Measurements from ENCODE around the gene TRPM3.

The TRPM3 gene

DNA sequence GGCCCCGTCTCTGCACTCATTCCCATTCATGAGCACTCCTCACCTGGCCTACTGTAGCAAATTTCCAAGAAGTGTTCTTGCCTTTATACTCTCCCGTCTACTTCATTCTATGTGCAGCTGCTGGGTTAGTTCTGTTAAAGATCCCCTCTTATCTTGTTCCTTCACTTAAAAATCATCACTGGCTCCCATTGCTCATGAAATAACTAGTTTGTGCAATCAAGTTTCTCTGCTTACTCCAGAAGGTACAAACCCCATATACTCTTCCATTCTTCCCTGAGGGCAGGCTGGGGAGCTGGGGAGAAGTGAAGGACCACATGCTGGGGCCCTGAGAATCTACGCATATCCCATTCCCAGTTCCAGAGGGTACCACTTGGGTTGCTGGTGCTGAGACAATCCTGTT, 622.6 kb downstream of the TRPM3 start:
- Histone ChIP-seq H3K27ac (ENCODE audit: low read length) (no peak overlapping the region), H3K79me2 (ENCODE audit: low read length) (no peaks in the 10 kb centered on the region), H3K4me2 (ENCODE audit: low read length) (no peak overlapping the region), H3K9ac (ENCODE audit: low read length) (no peak overlapping the region), H3K4me1 (ENCODE audit: low read length) (no peaks in the 10 kb centered on the region; the same call in 1 of the 2 replicates), H3K9me3 (ENCODE audit: insufficient read depth, low read length) (no peaks in the 10 kb centered on the region), H2AFZ (ENCODE audit: low read depth, low read length) (no peak overlapping the region), H3K4me3 (ENCODE audit: low read length) (no peak overlapping the region), H3K36me3 (replicated peaks; ENCODE audit: low read depth, low read length) (no peaks in the 10 kb centered on the region), H4K20me1 (ENCODE audit: insufficient read depth, low read length) (no peaks in the 10 kb centered on the region), H3K27me3 (ENCODE audit: low read depth, low read length) (peaks cover 5% of the 10 kb centered on the region; the same call in 1 of the 2 replicates)
- TF ChIP-seq, protein P1, sequence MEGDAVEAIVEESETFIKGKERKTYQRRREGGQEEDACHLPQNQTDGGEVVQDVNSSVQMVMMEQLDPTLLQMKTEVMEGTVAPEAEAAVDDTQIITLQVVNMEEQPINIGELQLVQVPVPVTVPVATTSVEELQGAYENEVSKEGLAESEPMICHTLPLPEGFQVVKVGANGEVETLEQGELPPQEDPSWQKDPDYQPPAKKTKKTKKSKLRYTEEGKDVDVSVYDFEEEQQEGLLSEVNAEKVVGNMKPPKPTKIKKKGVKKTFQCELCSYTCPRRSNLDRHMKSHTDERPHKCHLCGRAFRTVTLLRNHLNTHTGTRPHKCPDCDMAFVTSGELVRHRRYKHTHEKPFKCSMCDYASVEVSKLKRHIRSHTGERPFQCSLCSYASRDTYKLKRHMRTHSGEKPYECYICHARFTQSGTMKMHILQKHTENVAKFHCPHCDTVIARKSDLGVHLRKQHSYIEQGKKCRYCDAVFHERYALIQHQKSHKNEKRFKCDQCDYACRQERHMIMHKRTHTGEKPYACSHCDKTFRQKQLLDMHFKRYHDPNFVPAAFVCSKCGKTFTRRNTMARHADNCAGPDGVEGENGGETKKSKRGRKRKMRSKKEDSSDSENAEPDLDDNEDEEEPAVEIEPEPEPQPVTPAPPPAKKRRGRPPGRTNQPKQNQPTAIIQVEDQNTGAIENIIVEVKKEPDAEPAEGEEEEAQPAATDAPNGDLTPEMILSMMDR (IDR thresholded peaks at IDR 0.05; ENCODE audit: low read depth, low read length): no peak
- TF ChIP-seq EZH2phosphoT487 (IDR thresholded peaks at IDR 0.05; ENCODE audit: low read depth): no peak

DNA sequence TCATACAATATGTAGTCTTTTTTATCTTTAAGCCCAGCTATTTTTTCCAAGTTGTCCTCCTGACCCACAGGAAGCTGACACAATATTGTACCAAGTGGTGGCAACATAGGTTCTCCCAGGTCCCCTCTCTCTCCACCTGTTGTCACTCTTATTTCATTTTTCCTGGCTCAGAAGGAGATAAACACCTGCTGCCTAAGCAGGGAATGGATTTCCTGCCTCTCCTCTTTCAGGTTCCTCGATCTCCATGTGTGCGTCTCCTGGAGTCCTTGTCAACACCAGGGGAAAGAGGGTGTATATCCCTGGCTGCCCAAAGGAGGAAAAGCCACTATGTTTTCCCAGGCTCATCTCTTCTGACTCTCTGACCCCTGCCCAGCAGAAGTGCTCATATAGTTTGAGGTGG, 625.2 kb downstream of the TRPM3 start:
- Histone ChIP-seq H3K27me3 (ENCODE audit: low read depth, low read length) (peaks cover 5% of the 10 kb centered on the region; the same call in 1 of the 2 replicates), H4K20me1 (ENCODE audit: insufficient read depth, low read length) (no peaks in the 10 kb centered on the region), H3K36me3 (replicated peaks; ENCODE audit: low read depth, low read length) (no peaks in the 10 kb centered on the region), H3K4me1 (ENCODE audit: low read length) (no peaks in the 10 kb centered on the region; the same call in 1 of the 2 replicates), H3K9me3 (ENCODE audit: insufficient read depth, low read length) (no peaks in the 10 kb centered on the region), H3K4me3 (ENCODE audit: low read length) (no peak overlapping the region), H2AFZ (ENCODE audit: low read depth, low read length) (no peak overlapping the region), H3K4me2 (ENCODE audit: low read length) (no peak overlapping the region), H3K9ac (ENCODE audit: low read length) (no peak overlapping the region), H3K79me2 (ENCODE audit: low read length) (no peaks in the 10 kb centered on the region), H3K27ac (ENCODE audit: low read length) (no peak overlapping the region)
- TF ChIP-seq, protein P1 (IDR thresholded peaks at IDR 0.05; ENCODE audit: low read depth, low read length): no peak
- no peak for TF ChIP-seq EZH2phosphoT487 (IDR thresholded peaks at IDR 0.05; ENCODE audit: low read depth)

DNA sequence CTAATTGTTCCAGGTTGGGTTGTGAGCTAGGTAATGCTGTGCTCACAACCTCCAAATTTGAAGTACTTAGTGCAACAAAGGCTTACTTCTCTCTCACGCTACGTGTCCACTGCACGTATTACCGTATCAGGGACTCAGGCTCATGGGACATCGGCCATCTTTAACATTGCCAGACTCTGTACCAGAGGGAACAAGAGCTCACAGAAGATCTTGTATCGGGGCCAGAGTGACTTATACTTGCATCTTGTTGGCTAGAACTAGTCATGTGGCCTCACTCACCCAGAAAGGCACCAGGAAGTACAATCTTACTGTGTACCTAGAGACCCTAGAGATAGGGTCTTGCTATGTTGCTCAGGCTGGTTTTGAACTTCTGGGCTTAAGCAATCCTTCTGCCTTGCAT, 625.9 kb downstream of the TRPM3 start:
- peaks cover 5% of the 10 kb centered on the region; the same call in 1 of the 2 replicates for H3K27me3 ChIP-seq (ENCODE audit: low read depth, low read length)
- TF ChIP-seq, protein P1 (IDR thresholded peaks at IDR 0.05; ENCODE audit: low read depth, low read length): no peak
- TF ChIP-seq EZH2phosphoT487 (IDR thresholded peaks at IDR 0.05; ENCODE audit: low read depth): no peak
- no peaks in the 10 kb centered on the region for H3K9me3 ChIP-seq (ENCODE audit: insufficient read depth, low read length)
- H2AFZ ChIP-seq (ENCODE audit: low read depth, low read length): no peak overlapping the region
- H3K4me3 ChIP-seq (ENCODE audit: low read length): no peak overlapping the region
- no peaks in the 10 kb centered on the region for H4K20me1 ChIP-seq (ENCODE audit: insufficient read depth, low read length)
- no peaks in the 10 kb centered on the region for H3K36me3 ChIP-seq (replicated peaks; ENCODE audit: low read depth, low read length)
- no peak overlapping the region for H3K4me2 ChIP-seq (ENCODE audit: low read length)
- no peaks in the 10 kb centered on the region; the same call in 1 of the 2 replicates for H3K4me1 ChIP-seq (ENCODE audit: low read length)
- H3K9ac ChIP-seq (ENCODE audit: low read length): no peak overlapping the region
- no peaks in the 10 kb centered on the region for H3K79me2 ChIP-seq (ENCODE audit: low read length)
- H3K27ac ChIP-seq (ENCODE audit: low read length): no peak overlapping the region

DNA sequence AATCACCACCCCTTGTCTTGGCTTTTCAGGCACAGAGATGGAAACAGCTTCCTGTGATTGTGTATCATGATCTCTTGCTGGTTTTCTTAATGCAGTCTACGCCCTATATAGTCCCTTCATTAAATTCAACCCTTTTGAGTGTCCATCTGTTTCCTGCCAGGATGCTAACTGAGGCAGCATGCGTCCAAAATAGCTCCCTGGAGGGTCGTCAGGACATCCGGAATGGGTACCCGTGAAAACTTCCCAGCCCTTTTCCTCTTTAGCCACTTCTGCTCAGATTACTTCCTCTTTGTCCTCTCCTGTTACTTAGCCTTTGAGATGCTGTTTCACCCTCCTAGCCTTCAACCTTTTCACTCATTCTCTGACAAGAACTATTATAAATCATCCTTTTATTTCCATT, 627.2 kb downstream of the TRPM3 start:
- Histone ChIP-seq H3K27me3 (ENCODE audit: low read depth, low read length) (peaks cover 5% of the 10 kb centered on the region; the same call in 1 of the 2 replicates), H3K9me3 (ENCODE audit: insufficient read depth, low read length) (no peaks in the 10 kb centered on the region), H3K4me1 (ENCODE audit: low read length) (no peaks in the 10 kb centered on the region; the same call in 1 of the 2 replicates), H3K4me3 (ENCODE audit: low read length) (no peak overlapping the region), H3K27ac (ENCODE audit: low read length) (no peak overlapping the region), H3K4me2 (ENCODE audit: low read length) (no peak overlapping the region), H3K9ac (ENCODE audit: low read length) (no peak overlapping the region), H2AFZ (ENCODE audit: low read depth, low read length) (no peak overlapping the region), H3K79me2 (ENCODE audit: low read length) (no peaks in the 10 kb centered on the region), H3K36me3 (replicated peaks; ENCODE audit: low read depth, low read length) (no peaks in the 10 kb centered on the region), H4K20me1 (ENCODE audit: insufficient read depth, low read length) (no peaks in the 10 kb centered on the region)
- TF ChIP-seq, protein P1 (IDR thresholded peaks at IDR 0.05; ENCODE audit: low read depth, low read length): no peak
- TF ChIP-seq EZH2phosphoT487 (IDR thresholded peaks at IDR 0.05; ENCODE audit: low read depth): no peak

Measured in OCI-LY3 (cell line).